Naive thymus-derived CD8-positive, alpha-beta T cell (primary cell): ENCODE data around the gene PTK6. TPM values are rescaled to one million over a fixed set of nuclear protein-coding genes. Genes with fewer than 3 reads are reported as not detected.
A peak's percentile ranks its signal among the peaks of the same experiment; 100 is the strongest.

ENCODE experiments used
- ATAC-seq, 2 donors: fragments of 150-1000 bp; cut with Tn5 transposase in 1 of 2; sonication (Bioruptor Pico), chemical (Tn5 transposase) in 1 of 2; 1 replicate in 1 of 2; 2 replicates in 1 of 2; pipeline ENCODE4 v1.10.0; 2021; ENCODE audit warnings: mild to moderate bottlenecking in 2 of 2, moderate library complexity in 2 of 2
- POLR2A ChIA-PET: fragments of 350-600 bp; sonication (Branson Sonifier 250); formaldehyde crosslinking; loops from one replicate; lab custom pipeline; 2021; ENCODE audit warnings: antibody characterized with exemption; lab: Charles Lee
- DNase-seq, 10 donors: peaks; one replicate each; pipeline versions ENCODE4 v3.0.0 to v3.0.0-alpha.2; 2020 to 2022
- H3K27ac Mint-ChIP-seq, 10 donors: one replicate each; pipeline ENCODE4 v1.8.0; 2020 to 2022; ENCODE audit warnings: mild to moderate bottlenecking in 10 of 10, mixed read lengths in 10 of 10, moderate library complexity in 4 of 10, inconsistent platforms in 1 of 10
- H3K27me3 Mint-ChIP-seq, 5 donors: one replicate each; pipeline ENCODE4 v1.8.0; 2021 to 2022; ENCODE audit warnings: mixed read lengths in 5 of 5
- H3K36me3 Mint-ChIP-seq, 3 donors: one replicate each; pipeline ENCODE4 v1.8.0; 2020 to 2022; ENCODE audit warnings: mixed read lengths in 3 of 3, mild to moderate bottlenecking in 2 of 3, inconsistent platforms in 1 of 3
- H3K4me1 Mint-ChIP-seq, 4 donors: one replicate each; pipeline ENCODE4 v1.8.0; 2021 to 2022; ENCODE audit warnings: mixed read lengths in 4 of 4
- H3K4me3 Mint-ChIP-seq, 10 donors: one replicate each; pipeline ENCODE4 v1.8.0; 2020 to 2022; ENCODE audit warnings: mild to moderate bottlenecking in 10 of 10, mixed read lengths in 10 of 10, moderate library complexity in 6 of 10, inconsistent platforms in 1 of 10
- H3K9me3 Mint-ChIP-seq, 9 donors: one replicate each; pipeline ENCODE4 v1.8.0; 2020 to 2022; ENCODE audit warnings: mixed read lengths in 9 of 9, mild to moderate bottlenecking in 3 of 9, inconsistent platforms in 1 of 9, moderate library complexity in 1 of 9
- polyA plus RNA-seq, 3 donors: library from polyadenylated mRNA; unstranded; fragments of 300-500 nt; fragmentation: Illumina TruSeq; gene quantifications; one replicate each; pipeline ENCODE4 v1.2.3, GENCODE V29; 2021
- total RNA-seq, 8 experiments: library from RNA in 2 of 8; stranded (reverse) in 2 of 8; gene quantifications; one replicate each; pipeline ENCODE4 v1.2.3 and lab custom pipeline; 2021 to 2026

PTK6 gene
- total and polyA plus RNA-seq, 5 experiments from 2014 or later: 0.09 to 0.44 (median 0.16) TPM

DNA sequence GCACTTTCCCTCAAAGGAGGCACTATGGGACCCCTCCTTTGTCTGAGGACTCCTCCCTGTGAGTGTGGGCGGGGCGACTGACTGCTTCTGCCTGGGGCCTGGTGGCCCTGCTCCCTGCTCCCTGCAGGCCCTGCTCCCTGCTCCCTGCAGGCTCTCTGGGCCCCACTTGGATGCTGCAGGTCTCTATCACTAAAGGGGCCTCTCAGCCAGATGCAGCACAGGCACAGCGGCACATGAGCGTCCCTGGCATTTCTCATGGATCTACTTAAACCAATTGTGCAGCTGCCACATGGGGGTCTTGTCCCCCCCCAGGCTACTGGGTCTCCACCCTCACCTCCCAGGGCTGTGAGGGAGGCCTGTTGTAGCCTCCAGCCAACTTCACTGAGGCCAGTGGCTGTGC, 46.1 kb downstream of the PTK6 start:
- no peak overlapping the region for H3K27ac Mint-ChIP-seq
- no peaks in the 10 kb centered on the region for H3K36me3 Mint-ChIP-seq
- POLR2A ChIA-PET: no interaction called here
- peaks cover 0 to under 1% (median 0%) of the 10 kb centered on the region in 4 donors for H3K4me1 Mint-ChIP-seq
- peaks cover 0 to 10% (median 0%) of the 10 kb centered on the region in 9 donors for H3K9me3 Mint-ChIP-seq
- H3K4me3 Mint-ChIP-seq: no peak overlapping the region
- ATAC-seq: no peak
- peaks cover 0 to 49% (median 14%) of the 10 kb centered on the region in 5 donors for H3K27me3 Mint-ChIP-seq
- DNase-seq: no peak

DNA sequence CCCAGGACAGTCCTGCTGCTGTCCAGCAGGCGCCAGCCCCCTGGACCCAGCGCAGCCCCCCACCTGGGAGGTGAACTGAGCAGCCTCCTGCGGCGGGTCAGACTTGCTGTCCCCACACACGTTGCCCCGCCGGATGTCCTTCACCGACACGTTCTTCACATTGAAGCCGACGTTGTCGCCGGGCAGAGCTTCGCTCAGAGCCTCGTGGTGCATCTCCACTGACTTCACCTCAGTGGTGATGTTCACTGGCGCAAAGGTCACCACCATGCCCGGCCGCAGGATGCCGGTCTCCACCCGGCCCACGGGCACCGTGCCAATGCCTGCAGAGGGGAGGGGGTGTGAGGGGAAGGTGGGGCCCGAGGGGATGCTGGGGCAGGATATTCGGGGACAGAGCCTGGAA, 46.8 kb downstream of the PTK6 start:
- no peak for ATAC-seq
- Mint-ChIP-seq H3K27me3 (peaks cover 0 to 54% (median 14%) of the 10 kb centered on the region in 5 donors), H3K4me3 (no peak overlapping the region), H3K27ac (no peak overlapping the region), H3K36me3 (no peaks in the 10 kb centered on the region), H3K9me3 (peaks cover 0 to 10% (median 0%) of the 10 kb centered on the region in 9 donors), H3K4me1 (no peaks in the 10 kb centered on the region)
- POLR2A ChIA-PET: no interaction called here
- DNase-seq: peak in 1 of 10 donors; percentile 60

DNA sequence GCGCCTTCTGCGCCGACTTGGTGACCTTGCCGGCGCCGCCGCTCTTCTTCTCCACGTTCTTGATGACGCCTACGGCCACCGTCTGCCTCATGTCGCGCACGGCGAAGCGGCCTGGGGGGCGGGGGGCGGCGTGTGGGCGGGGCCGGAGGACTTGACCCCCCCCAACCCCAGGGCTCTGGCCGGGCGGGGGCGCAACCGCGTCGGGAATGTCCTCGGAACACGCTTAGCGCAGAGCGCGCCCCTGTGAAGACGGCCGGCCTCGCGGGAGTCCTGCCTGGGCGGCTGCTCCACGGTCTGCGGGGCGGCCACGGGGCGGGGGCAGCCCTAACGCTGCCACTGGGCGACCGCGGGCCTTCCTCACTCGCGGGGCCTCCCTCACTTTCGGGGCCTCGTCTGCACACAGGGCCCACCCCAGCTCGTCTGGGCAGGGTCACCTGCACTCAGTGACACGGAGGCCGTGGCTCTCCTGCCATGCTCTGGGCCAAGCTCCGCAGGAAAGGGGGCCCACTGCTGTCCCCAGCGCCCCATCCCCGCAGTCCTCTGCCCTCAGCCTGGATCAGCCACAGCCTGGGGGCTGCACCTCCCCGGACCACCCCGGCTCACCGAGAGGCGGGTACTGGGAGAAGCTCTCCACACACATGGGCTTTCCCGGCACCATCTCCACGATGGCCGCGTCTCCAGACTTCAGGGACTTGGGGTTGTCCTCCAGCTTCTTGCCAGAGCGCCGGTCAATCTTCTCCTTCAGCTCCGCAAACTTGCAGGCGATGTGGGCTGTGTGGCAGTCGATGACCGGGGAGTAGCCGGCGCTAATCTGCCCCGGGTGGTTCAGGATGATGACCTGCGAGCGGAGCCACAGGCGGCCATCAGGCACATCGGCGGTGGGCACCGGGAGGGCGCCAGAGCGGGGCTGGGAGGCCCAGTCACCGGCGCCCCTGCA, 48.6 kb downstream of the PTK6 start:
- Mint-ChIP-seq H3K9me3 (peaks cover 0 to 10% (median 0%) of the 10 kb centered on the region in 9 donors), H3K4me3 (no peak overlapping the region), H3K27me3 (peaks cover 3 to 58% (median 17%) of the 10 kb centered on the region in 5 donors), H3K27ac (no peak overlapping the region), H3K4me1 (no peaks in the 10 kb centered on the region), H3K36me3 (no peaks in the 10 kb centered on the region)
- ATAC-seq (no peak), DNase-seq (peak in 1 of 10 donors; percentile 45)
- POLR2A ChIA-PET: no interaction called here

DNA sequence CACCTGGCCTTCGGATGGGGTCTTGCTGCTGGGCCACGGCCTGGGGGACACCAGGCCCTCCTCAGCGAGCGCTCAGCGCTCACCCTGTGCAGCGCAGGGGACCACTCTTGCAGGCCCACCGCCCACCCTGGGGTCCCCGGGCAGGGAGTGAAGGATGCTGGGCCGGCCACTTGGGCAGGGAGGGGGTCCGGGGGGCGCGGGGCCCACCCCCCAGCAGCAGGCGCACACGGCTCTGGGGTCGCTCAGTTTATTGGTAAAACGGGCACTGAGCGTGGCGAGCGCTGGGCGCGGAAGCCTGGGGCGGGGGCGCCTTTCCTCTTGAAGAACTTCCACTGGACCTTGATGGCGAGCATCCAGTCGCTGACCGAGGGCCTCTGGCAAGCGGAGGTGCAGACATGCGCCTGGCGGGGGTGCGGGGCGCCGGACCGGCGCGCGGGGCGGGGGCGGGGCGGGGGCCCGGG, 49.4 kb downstream of the PTK6 start:
- no peaks in the 10 kb centered on the region for H3K36me3 Mint-ChIP-seq
- DNase-seq (no peak), ATAC-seq (no peak)
- peaks cover 4 to 62% (median 20%) of the 10 kb centered on the region in 5 donors for H3K27me3 Mint-ChIP-seq
- H3K9me3 Mint-ChIP-seq: peaks cover 0 to 10% (median 0%) of the 10 kb centered on the region in 9 donors
- H3K27ac Mint-ChIP-seq: no peak overlapping the region
- H3K4me1 Mint-ChIP-seq: peaks cover 0 to 4% (median under 1%) of the 10 kb centered on the region in 4 donors
- no peak overlapping the region for H3K4me3 Mint-ChIP-seq
- POLR2A ChIA-PET: no interaction called here

DNA sequence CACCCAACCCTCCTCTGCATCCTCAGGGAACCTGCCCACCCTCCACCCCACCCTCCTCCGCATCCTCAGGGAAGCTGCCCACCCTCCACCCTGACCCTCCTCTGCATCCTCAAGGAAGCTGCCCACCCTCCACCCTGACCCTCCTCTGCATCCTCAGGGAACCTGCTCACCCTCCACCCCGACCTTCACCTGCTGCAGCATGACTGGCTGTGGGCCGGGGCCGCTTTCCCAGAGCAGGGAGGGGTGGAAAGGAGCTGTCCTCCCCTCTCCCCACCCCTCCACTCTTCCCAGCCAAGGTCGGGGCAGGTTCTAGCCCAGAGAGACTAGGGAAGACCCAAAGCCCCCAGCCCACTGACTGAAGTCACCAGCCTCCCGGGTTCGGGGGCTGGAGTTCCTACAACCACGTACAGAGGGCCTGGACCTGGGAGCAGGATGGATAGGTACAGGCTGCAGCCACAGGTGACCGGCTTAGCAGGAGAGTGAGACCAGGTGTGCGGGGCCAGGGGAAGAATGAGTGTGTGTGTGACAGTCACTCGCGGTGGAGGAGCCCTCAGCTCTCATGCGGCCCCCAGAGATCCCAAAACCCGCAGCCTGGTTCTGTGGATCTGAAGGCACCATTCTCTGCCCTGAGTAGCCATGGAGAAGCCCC, 49.9 kb downstream of the PTK6 start:
- ATAC-seq (no peak), DNase-seq (no peak)
- H3K27ac Mint-ChIP-seq: no peak overlapping the region
- POLR2A ChIA-PET: no interaction called here
- H3K36me3 Mint-ChIP-seq: no peaks in the 10 kb centered on the region
- no peak overlapping the region for H3K4me3 Mint-ChIP-seq
- H3K27me3 Mint-ChIP-seq: peaks cover 4 to 64% (median 20%) of the 10 kb centered on the region in 5 donors
- H3K9me3 Mint-ChIP-seq: peaks cover 0 to 6% (median 0%) of the 10 kb centered on the region in 9 donors
- peaks cover 0 to 5% (median under 1%) of the 10 kb centered on the region in 4 donors for H3K4me1 Mint-ChIP-seq

DNA sequence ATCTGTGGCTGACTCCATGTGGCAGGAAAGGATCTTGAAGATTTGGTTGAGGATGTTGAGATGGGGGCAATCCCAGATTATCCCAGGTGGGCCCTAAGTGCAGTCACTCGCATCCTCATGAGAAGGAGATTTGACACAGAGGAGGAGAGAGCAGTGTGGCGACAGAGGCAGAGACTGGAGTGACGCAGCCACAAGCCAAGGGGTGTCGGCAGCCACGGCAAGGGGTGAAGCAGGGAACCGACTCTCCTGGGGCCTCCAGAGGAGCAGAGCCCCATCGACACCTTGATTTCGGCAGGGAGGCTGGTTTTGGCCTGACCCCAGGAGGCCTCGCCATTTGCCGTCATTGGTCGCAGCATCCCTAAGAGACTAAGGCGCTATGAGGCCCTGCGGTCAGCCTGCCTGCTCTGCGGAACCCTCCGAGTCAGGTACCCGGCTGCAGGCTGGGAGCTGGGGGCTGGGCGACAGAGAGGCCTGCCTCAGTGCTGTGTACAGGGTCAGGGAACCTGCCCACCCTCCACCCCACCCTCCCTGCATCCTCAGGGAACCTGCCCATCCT, 50.8 kb downstream of the PTK6 start:
- Mint-ChIP-seq H3K36me3 (no peaks in the 10 kb centered on the region), H3K4me3 (no peak overlapping the region), H3K4me1 (peaks cover 0 to 9% (median under 1%) of the 10 kb centered on the region in 4 donors), H3K27me3 (peaks cover 7 to 61% (median 18%) of the 10 kb centered on the region in 5 donors), H3K27ac (peak overlapping the region in 1 of 10 donors; percentile 43), H3K9me3 (peaks cover 0 to 2% (median 0%) of the 10 kb centered on the region in 9 donors)
- no peak for DNase-seq
- POLR2A ChIA-PET: no interaction called here
- ATAC-seq: no peak

DNA sequence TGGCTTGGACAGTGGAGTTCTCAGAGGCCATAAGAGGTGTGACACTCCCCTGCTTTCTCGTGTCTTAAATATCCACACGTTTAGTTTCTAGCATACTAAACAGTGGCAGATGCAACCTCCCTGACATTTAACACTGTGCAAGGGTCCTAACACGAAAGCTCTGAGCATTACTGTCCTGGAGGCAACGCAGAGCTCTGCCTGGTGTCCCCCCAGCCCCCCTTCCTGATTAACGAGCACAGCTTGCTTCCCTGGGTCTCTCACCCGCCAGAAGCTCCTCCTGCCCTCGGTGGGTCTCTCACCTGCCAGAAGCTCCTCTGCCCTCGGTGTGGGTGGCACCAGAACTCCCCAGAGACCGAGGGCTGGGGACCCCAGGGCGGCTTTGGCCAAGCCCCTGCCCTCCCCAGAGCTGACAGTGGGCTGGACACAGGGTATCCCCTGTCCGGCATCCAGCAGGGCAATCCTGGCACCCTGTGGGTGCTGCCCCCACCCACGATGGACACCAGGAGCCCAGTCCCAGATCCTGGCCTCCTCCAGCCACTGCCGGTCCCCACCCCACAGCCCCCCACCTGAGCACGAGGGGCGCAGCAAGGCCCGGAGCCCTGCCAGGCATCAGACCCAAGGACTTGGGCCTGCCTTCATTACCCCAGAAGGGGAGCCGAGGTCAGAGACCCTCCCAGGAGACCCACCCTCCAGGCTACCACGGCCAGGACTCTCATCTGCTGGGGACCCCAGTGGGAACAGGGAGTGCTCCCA, 52.3 kb downstream of the PTK6 start:
- no peak overlapping the region for H3K4me3 Mint-ChIP-seq
- no peak for DNase-seq
- H3K4me1 Mint-ChIP-seq: peaks cover 0 to 11% (median under 1%) of the 10 kb centered on the region in 4 donors
- H3K27ac Mint-ChIP-seq: no peak overlapping the region
- peaks cover 10 to 59% (median 21%) of the 10 kb centered on the region in 5 donors for H3K27me3 Mint-ChIP-seq
- POLR2A ChIA-PET: no interaction called here
- H3K36me3 Mint-ChIP-seq: no peaks in the 10 kb centered on the region
- peaks cover 0 to 2% (median 0%) of the 10 kb centered on the region in 9 donors for H3K9me3 Mint-ChIP-seq
- no peak for ATAC-seq

DNA sequence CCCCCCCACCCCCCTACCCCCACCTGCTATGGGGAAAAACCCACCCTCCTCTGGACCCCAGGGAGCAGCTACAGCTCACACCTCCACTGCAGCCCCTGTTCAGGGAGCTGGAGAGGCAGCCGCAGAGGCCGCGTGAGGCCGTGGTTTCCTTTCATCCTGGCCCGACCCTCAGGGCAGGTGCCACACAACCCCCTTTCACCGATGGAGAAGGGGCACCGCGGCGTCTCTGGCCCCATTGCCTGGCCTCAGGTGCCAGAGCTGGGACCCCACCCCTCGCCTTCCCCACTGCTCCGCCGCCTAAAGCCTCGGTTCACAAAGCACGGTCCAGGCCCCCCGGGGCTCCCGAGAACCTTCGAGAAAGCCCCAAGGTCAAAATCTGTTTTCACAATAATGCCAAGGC, 52.9 kb downstream of the PTK6 start:
- no peak for ATAC-seq
- Mint-ChIP-seq H3K36me3 (no peaks in the 10 kb centered on the region), H3K27ac (no peak overlapping the region), H3K4me1 (peaks cover 0 to 11% (median under 1%) of the 10 kb centered on the region in 4 donors), H3K27me3 (peaks cover 10 to 57% (median 21%) of the 10 kb centered on the region in 5 donors), H3K9me3 (peaks cover 0 to 2% (median 0%) of the 10 kb centered on the region in 9 donors), H3K4me3 (no peak overlapping the region)
- POLR2A ChIA-PET: no interaction called here
- DNase-seq: no peak

DNA sequence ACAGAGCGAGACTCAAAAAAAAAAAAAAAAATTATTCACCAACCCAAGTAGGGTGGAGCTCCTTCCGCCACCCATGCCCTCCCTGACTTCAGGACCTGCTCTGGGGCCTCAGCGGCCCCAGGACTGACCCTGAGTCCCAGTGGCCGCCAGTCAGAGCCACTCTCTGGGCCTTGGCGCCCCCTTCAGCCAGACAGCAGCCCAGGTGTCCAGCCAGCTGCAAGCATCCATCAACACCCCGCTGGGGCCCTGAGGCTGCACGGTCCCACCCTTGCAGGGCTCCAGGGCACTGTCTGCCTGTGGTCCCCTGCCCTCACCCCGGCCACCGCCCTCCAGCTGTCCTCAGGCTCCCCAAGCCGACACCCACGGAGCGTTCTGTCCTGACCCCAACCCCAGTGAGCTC, 53.3 kb downstream of the PTK6 start:
- DNase-seq (no peak), ATAC-seq (no peak)
- Mint-ChIP-seq H3K36me3 (no peaks in the 10 kb centered on the region), H3K4me1 (peaks cover 0 to 11% (median under 1%) of the 10 kb centered on the region in 4 donors), H3K27ac (no peak overlapping the region), H3K4me3 (no peak overlapping the region), H3K27me3 (peaks cover 10 to 59% (median 21%) of the 10 kb centered on the region in 5 donors), H3K9me3 (peaks cover 0 to 2% (median 0%) of the 10 kb centered on the region in 9 donors)
- POLR2A ChIA-PET: no interaction called here

DNA sequence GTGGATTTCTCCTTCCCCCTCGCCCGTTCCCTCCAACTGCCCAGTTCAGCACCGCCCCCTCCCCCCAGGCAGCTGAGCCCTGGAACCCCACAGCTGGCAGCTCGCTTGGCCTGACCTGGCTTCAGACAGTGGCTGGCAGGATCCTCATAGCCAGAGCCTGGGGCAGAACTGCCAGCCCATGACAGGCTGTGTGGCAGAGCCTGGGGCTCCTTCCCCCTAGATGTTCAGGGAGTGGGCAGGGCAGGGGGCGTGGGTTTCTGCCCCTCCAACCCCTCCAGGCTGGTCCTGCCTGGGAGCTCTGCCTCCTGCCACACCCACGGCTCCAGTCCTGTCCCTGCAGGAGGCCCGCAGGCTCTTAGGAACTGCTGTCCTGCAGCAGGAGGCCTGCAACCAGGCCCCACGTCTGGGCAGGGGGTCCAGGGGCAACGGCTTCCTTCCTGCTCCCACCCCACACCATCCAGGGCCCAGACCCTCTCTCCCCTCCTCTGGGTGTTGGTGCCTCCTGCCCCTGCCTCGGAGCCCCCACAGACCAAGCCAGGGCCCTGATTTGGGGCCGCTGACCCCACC, 55.1 kb downstream of the PTK6 start:
- Mint-ChIP-seq H3K4me1 (peaks cover 0 to 11% (median 2%) of the 10 kb centered on the region in 4 donors), H3K27ac (no peak overlapping the region), H3K36me3 (no peaks in the 10 kb centered on the region), H3K4me3 (no peak overlapping the region), H3K9me3 (peaks cover 0 to 2% (median 0%) of the 10 kb centered on the region in 9 donors), H3K27me3 (peaks cover 10 to 70% (median 25%) of the 10 kb centered on the region in 5 donors)
- DNase-seq: no peak
- POLR2A ChIA-PET: no interaction called here
- ATAC-seq: no peak

DNA sequence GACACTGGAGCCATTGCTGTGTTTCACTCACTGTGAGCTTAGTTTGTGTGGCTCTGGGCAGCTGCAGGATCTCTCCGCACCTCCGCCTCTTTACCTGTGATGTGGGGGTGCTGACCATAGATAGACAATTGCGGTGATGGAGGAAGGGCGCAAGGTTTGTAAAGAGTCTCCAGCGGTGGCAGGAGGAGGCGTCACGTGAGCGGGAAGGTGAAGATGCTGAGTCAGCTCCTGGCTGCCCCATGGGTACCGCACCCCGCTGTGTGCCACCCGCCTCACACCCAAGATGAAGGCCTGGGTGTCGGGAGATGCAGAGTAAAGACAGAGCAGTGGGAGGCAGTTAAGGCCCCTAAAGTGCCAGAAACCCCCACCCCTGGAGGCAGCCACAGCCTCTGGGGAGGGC, 55.7 kb downstream of the PTK6 start:
- no peak for DNase-seq
- no peak for ATAC-seq
- Mint-ChIP-seq H3K36me3 (no peaks in the 10 kb centered on the region), H3K27ac (peak overlapping the region in 1 of 10 donors; percentile 30), H3K4me1 (peaks cover 0 to 11% (median 2%) of the 10 kb centered on the region in 4 donors), H3K9me3 (peaks cover 0 to 2% (median 0%) of the 10 kb centered on the region in 9 donors), H3K27me3 (peaks cover 10 to 70% (median 25%) of the 10 kb centered on the region in 5 donors), H3K4me3 (no peak overlapping the region)
- POLR2A ChIA-PET: no interaction called here
